ENCODE results near the gene ASB3.
"Not testable (repeated sequence)": the region's sequence is repeated elsewhere in the genome, so short reads cannot be mapped to it uniquely, and the experiment has no call there.

ASB3 gene

DNA sequence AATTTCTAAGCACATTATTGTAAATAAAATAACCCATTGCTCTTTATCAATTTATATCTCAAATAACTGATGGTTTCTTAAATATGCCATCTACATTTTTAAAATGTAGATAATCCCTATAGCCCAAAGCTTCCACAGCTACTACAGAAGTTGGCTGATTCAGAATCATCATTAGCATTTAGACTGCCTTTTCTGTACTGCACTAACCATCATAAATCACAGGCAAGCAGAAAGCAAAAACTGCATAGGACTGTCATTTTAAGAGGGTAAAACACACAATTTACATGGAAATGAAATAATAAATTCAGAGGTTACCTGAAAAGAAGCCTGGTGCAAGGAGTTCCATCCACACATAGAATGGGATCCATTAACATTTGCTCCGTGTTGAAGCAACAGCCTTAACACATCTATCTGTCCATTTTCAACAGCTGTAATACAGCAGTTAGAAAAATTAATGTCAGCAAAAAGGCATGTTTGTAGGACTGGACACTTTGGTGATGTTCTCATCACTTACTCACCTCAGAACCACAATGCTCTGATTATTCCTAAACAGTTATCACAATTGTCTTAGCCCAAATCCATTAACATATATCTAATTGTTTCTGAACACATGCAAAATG is 57.5 kb downstream of the ASB3 start:
- no peak for DNase-seq

DNA sequence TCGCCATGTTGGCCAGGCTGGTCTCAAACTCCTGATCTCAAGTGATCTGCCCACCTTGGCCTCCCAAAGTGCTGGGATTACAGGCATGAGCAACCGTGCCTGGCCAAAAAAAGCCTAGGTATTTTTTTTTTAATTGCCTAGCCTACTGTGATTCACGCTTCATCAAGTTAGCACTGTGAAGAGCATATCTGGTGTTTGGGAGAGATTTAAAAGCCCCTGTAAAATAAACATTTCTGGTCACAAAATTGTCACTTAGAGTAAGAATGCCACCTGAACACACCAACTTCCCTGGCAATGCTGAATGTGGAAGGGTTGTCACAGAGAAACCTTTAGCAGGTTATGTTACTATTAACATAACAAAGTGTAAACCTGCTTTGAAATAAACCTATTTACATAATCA is 58.8 kb downstream of the ASB3 start:
- no peak for DNase-seq

DNA sequence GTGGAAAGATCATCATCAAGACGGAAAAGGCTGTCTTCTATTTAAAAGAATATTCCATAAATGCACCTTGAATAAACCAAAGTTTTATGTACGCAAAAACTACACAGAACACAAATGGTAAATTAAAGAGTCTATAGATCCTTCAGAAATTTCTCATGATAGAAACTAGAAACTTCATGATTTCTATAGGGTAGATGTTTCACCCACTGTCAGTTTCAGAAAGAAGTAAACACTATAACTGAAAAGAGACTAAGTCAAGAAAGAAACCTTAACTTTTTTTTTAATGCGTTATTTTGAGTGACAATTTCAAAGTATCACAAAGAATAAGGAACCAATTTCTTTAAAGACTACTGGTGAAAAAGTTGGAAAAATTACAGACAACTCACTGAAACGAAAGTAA is 61.1 kb downstream of the ASB3 start:
- DNase-seq, result no peak

DNA sequence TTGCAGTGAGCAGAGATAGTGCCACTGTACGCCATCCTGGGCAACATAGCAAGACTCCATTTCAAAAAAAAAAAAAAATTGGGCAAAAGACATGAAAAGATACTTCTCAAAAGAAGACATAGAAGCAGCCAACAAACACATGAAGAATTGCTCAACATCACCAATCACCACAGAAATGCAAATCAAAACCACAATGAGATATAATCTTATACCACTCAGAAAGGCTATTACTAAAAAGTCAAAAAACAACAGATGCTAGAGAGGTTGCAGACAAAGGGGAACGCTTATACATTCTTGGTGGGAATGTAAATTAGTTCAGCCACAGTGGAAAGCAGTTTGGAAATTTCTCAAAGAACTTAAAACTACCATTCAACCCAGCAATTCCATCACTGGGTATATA is 62.2 kb downstream of the ASB3 start:
- DNase-seq, result no peak

DNA sequence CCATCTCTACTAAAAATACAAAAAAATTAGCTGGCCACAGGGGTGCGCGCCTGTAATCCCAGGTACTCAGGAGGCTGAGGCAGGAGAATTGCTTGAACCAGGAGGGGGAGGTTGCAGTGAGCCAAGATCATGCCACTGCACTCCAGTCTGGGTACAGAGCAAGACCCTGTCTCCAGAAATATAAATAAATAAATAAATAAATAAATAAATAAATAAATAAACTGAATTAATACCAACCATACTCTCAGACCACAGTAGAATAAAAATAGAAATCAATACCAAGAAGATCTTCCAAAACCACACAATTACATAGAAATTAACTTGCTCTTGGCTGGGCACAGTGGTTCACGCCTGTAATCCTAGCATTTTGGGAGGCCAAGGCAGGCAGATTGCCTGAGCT is 65.8 kb downstream of the ASB3 start:
- not testable (repeated sequence) for DNase-seq

- no peak for DNase-seq
Measured at GRCh38 chr2:53715568-53715967, 71.2 kb downstream of the ASB3 start.

GRCh38 chr2:53711271-53711780 is 75.4 kb downstream of the ASB3 start:
- no peak for DNase-seq

DNA sequence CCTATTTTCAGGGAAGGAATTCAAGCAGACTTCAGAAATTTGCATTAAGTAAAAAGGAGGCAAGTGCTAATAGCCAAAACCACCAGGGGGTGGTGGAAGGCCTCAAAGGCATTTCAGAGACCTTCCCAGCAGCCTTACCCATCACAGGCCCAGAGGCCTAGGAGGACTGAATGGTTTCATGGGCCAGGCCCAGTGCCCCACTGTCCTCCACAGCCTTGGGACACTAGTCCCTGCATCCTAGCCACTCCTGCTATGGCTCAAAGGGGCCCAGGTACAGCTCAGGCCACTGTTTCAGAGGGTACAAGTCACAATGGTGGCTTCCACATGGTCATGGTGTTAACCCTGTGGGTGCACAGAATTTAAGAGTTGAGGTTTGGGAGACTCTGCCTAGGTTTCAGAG is 77.8 kb downstream of the ASB3 start:
- DNase-seq, result no peak

DNA sequence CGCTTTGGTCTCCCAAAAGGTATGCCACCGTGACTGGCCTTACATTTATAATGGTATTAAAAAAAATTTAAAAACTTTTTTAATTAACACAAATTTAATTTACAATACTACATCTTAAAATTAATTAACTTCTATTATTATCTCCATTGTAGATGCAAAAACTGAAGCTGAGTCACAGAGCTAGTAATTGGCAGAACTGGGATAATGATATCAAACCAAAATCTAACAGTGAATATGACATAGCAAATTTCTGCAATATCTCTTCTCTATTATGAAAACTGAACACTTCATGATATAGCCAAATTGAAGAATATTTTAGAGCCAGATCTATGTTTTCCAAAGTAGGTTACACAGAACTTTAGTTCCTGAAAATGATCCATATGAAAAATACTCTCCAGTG is 85.5 kb downstream of the ASB3 start:
- no peak for DNase-seq

GRCh38 chr2:53697686-53698085 is 89.1 kb downstream of the ASB3 start:
- no peak for DNase-seq

DNA sequence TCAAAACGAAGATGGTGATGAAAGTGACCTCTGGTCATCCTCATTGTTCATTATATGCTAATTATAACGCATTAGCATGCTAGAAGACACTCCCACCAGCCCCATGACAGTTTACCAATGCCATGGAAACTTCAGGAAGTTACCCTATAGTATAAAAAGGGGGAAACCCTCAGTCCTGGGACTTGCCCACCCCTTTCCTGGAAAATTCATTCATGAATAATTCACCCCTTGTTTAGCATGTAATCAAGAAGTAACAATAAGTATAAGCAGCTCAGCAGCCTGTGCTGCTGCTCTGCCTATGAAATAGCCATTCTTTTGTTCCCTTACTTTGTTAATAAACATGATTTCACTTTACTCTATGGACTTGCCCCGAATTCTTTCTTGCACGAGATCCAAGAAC is 89.7 kb downstream of the ASB3 start:
- no peak for DNase-seq

- no peak for DNase-seq
Measured at GRCh38 chr2:53695575-53695974, 91.2 kb downstream of the ASB3 start.

DNA sequence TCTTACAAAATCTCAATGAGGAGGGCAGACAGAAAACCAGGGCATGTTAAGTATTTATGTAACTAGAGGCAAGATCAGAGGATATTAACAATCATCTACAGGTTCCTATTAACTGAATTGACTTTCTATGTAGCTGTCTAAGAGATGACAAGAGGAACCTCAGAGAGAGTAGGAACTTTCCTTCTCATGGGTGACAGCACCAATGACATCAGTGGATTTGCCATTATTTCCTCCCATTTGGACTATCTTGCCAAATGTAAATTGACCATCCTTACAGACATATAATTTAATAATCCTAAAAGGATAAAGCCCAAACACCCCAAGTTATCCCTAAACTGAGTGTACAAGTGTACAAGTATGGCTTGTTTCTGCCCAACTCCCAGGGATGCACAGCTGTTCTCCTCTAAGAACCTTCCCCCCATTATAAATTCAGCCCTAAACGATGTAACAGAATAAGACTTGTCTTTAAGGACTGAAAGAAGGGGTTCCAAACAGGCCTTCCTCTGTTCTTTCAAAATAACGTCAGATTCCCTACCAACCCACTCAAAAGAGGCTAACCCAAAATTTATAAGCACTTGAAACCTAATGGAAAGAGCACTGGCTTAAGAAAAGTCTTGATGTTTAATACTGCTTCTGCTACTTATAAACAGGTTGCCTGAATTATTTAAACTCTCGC is 92.5 kb downstream of the ASB3 start:
- no peak for DNase-seq

DNA sequence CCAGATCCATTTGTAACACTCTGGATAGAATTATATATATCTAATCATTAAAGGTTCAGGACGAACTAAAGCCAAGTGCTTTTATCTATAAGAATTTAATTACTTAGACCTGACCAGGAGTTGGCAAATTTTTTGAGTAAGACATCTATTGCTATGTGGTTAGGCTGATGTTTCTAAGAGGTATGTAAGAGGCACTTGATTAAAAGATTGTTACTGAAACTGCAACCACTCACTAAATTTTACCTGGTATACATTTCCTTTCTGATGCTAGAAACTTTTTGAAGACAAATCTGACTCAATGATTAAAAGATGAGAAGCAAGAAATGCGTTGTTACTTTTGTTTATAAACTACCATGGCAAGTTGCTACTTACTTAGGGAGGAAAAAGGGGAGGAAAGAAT is 95.9 kb downstream of the ASB3 start:
- no peak for DNase-seq

- no peak for DNase-seq
Measured at GRCh38 chr2:53672881-53673522, 113.8 kb downstream of the ASB3 start.

DNA sequence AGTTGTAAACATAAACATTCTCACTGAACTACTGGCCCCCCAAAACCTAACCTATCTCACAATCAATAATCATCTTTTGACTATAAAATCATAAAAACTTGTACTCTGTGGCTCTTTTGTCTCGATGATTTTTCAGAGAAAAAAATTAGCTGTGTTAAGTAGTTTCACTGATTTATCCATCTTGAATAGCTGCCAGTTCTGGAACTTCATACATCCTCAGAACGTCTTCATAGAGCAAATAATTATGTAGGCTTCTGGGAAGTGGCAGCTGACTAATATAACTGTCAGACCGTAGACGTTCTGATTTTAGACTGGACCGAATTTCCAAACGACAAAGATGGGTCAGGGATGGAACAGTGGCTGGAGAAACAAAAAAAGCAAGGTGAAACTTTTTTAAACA is 116.4 kb downstream of the ASB3 start:
- DNase-seq, result no peak

DNA sequence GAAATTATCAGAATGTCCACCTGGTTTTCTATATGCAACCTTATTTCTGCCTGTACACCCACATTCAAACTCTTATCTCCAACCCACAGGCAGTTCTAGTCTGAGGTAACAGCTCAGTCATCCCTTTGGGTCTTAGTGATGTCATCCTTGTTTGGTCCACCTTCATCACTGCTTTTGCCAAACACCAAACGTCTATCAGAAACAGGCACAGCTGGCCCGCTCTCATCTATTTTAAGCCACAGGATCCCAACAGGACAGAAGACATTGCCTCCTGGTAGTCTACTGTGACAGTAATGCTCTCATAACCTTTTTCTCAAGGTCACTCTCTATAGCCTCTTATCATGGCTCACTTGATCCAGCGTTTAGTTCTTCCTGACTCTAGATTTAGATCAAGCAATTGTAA is 118.1 kb downstream of the ASB3 start:
- DNase-seq, result no peak

GRCh38 chr2:53667130-53667529 is 119.6 kb downstream of the ASB3 start:
- DNase-seq, result not testable (repeated sequence)

DNA sequence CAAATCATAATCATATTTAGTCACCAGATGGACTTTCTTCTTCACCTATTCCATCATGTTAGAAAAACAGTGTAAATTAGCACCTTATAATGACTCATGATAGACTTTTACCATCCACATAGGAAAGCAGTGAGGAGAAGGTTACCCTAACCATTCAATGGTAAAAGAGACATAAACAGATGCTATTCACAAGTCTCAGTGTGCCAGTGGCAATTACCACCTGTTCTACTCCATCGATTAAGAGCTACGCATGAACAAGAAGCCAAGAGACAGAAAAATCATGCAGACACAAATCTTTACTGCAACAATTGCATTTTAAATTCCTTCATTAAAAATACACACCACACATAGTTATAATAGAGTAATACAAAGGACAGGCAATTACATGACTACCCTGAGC is 125.9 kb downstream of the ASB3 start:
- DNase-seq, result no peak

DNA sequence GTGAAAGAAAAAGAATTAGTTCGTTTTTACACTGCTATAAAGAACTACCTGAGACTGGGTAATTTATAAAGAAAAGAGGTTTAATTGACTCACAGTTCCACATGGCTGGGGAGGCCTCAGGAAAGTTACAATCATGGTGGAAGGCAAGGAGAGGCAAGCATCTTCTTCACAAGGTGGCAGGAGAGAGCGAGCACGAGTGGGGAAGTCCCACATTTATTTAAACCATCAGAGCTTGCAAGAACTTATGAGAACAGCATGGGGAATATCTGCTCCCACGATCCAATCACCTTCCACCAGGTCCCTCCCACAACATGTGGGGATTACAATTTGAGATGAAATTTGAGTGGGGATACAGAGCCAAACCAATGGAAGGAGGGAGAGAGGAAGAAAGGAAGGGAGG is 128.3 kb downstream of the ASB3 start:
- not testable (repeated sequence) for DNase-seq

DNA sequence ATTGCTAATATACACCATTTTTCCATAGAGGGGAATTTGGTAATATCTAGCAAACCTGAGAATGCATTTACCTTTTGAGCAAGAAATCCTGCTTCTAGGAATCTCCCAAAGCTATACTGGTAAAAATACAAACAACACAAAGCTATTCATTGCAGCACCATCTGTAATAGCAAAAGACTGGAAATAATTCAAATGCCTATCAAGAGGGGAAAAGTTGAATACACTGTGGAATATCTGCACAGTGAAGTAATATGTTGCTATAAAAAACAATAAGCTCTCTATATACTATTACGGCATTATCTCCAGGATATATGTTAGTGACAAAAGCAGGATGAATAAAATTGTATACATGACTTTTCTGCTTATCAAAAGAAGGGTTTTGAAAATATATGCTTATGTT is 131.5 kb downstream of the ASB3 start:
- no peak for DNase-seq

DNA sequence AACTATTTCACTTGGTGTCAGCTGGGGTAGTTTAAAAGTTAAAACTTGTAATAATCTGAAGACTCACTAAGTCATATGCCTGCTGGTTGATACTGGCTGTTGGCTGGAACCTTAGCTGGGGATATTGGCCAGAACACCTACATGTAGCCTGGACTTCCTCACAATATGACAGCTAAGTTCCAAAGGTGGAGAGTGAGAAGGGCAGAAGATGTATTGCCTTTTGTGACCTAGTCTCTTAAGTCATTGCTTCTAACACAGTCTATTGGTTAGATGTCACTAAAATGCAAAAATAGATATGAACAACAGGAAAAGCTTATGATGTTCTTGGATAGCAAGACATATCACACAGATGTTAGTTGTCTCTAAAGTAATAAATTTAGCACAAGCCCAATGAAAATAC is 132.4 kb downstream of the ASB3 start:
- no peak for DNase-seq

GRCh38 chr2:53652131-53652530 is 134.6 kb downstream of the ASB3 start:
- DNase-seq, result no peak

- DNase-seq, result no peak
Measured at GRCh38 chr2:53646788-53647187, 140.0 kb downstream of the ASB3 start.

Data from stimulated activated CD8-positive, alpha-beta memory T cell treated with anti-CD3 and anti-CD28 coated beads, Interleukin-4, amount 100 ng/mL, for 48 hours (primary cell).